Right cardiac atrium (tissue), 5 donors: ENCODE data around the gene TUBB1. TPM values are rescaled to one million over a fixed set of nuclear protein-coding genes. Genes with fewer than 3 reads are reported as not detected.
A peak's percentile ranks its signal among the peaks of the same experiment; 100 is the strongest.
"Not testable (repeated sequence)": the region's sequence is repeated elsewhere in the genome, so short reads cannot be mapped to it uniquely, and the experiment has no call there.

Source experiments
- ATAC-seq, 2 donors: fragments of 200-7000 bp; cut with Tn5 transposase; one replicate each; pipeline versions ENCODE4 v1.8.0 to v1.9.1; 2020; ENCODE audit warnings: moderate library complexity in 2 of 2, mild to moderate bottlenecking in 1 of 2
- DNase-seq, 3 donors: peaks; one replicate each; pipeline ENCODE4 v3.0.0-alpha.2; 2020
- H3K27ac ChIP-seq: one replicate; pipeline ENCODE4 v1.5.1; 2013; ENCODE audit warnings: mild to moderate bottlenecking, low read length, control low read depth, moderate library complexity
- H3K27me3 ChIP-seq: one replicate; pipeline ENCODE4 v1.6.1; 2013; ENCODE audit not compliant: control insufficient read depth, insufficient read depth
- H3K4me1 ChIP-seq: one replicate; pipeline ENCODE4 v1.6.1; 2013; ENCODE audit warnings: low read length; ENCODE audit not compliant: control insufficient read depth, insufficient read depth
- H3K4me3 ChIP-seq: one replicate; pipeline ENCODE4 v1.5.1; 2013; ENCODE audit warnings: low read length, control low read depth
- H3K9me3 ChIP-seq: one replicate; pipeline ENCODE4 v1.6.1; 2013; ENCODE audit warnings: low read length; ENCODE audit not compliant: control insufficient read depth
- WGBS: extraction: QIAGEN DNeasy Blood & Tissue Kit; methylation state at CpG from one replicate; pipeline ENCODE4 v1.1.7; 2013; 5-methylcytosine and 5-hydroxymethylcytosine counted together
- intact Hi-C, 4 donors: fragments of 100-400 bp; cut with DNase I; formaldehyde crosslinking; loops; one replicate each; pipeline versions ENCODE4 v1.11.0 to v1.14.0; 2022 to 2023
- polyA plus RNA-seq: library from polyadenylated mRNA; stranded (reverse); fragments of 200-250 nt; gene quantifications from one replicate; pipeline ENCODE4 v1.2.3, GENCODE V29; 2013
- total RNA-seq, 4 donors: library from RNA; stranded (reverse); fragmentation: NEBNext Ultra II Directional; extraction: Animal tissue kit (Norgen Biotek cat#: 25700); gene quantifications; one replicate each; pipeline ENCODE4 v1.2.1, GENCODE V29; 2021
- donor health status: healthy with polysubstance abuse.
- donor health status: DM: no; HTN: yes; CAD: no.
- donor health status: DM: no; HTN: no; CAD: no.
- donor health status: DM: no; HTN: yes; CAD: no; lungs with severe emphysema.
- donor health status: DM: yes; HTN: yes; CAD: no.

Gene TUBB1
- total and polyA plus RNA-seq, 5 donors = 0.09 to 0.17 (median 0.12) TPM; not detected in 1

- Histone ChIP-seq H3K4me3 (no peak overlapping the region), H3K4me1 (no peaks in the 10 kb centered on the region), H3K27ac (no peak overlapping the region), H3K27me3 (no peaks in the 10 kb centered on the region), H3K9me3 (no peaks in the 10 kb centered on the region)
- intact Hi-C loops = no loop called here
- ATAC-seq (no peak), DNase-seq (no peak)
- 93% methylated on average over 12 of the region's 12 CpGs for WGBS
Observed at GRCh38 chr20:59037386-59037785, 18.2 kb downstream of the TUBB1 start.

GRCh38 chr20:59039233-59039632 lies 20.0 kb downstream of the TUBB1 start:
- no peak for ATAC-seq
- H3K4me1 ChIP-seq = peaks cover 3% of the 10 kb centered on the region
- WGBS = 75% methylated on average over 1 of the region's 1 CpG
- H3K4me3 ChIP-seq = no peak overlapping the region
- DNase-seq = no peak
- no peak overlapping the region for H3K27ac ChIP-seq
- no peaks in the 10 kb centered on the region for H3K9me3 ChIP-seq
- H3K27me3 ChIP-seq = no peaks in the 10 kb centered on the region
- intact Hi-C loops = no loop called here

GRCh38 chr20:59040667-59041066 lies 21.4 kb downstream of the TUBB1 start:
- Histone ChIP-seq H3K27me3 (no peaks in the 10 kb centered on the region), H3K4me1 (peaks cover 3% of the 10 kb centered on the region), H3K4me3 (no peak overlapping the region), H3K9me3 (no peaks in the 10 kb centered on the region), H3K27ac (no peak overlapping the region)
- 86% methylated on average over 5 of the region's 5 CpGs for WGBS
- intact Hi-C loops = loop anchor here in 1 of 4 donors (10.0 kb wide), 1 partner anchor 146 kb away; no protein-coding TSS in a partner anchor
- ATAC-seq = no peak
- DNase-seq = no peak

- intact Hi-C loops = loop anchor here in 1 of 4 donors (10.0 kb wide), 1 partner anchor 147 kb away; no protein-coding TSS in a partner anchor
- H3K27me3 ChIP-seq, H3K27ac ChIP-seq, H3K4me1 ChIP-seq, H3K9me3 ChIP-seq, DNase-seq, ATAC-seq: not testable (repeated sequence)
- WGBS = 90% methylated on average over 16 of the region's 16 CpGs
- H3K4me3 ChIP-seq = peak overlapping the region; percentile 77
Observed at GRCh38 chr20:59041487-59041886, 22.3 kb downstream of the TUBB1 start.

- Histone ChIP-seq H3K4me3 (peak within 1 kb of the TSS; percentile 77), H3K9me3 (no peaks in the 10 kb centered on the region), H3K4me1 (peaks cover 3% of the 10 kb centered on the region), H3K27ac (peak within 1 kb of the TSS; percentile 72), H3K27me3 (no peaks in the 10 kb centered on the region)
- DNase-seq (peak in 2 of 3 donors; percentile 72 to 75), ATAC-seq (peak; percentile 61)
- WGBS = 4% methylated on average over 50 of the region's 50 CpGs
- intact Hi-C loops = loop anchor here in 1 of 4 donors (10.0 kb wide), 1 partner anchor 147 kb away; no protein-coding TSS in a partner anchor
Observed at GRCh38 chr20:59042151-59042795, 23.0 kb downstream of the TUBB1 start, which contains the start of gene PRELID3B. TSS of gene PRELID3B (minus strand) at chr20:59042786. CDS start at chr20:59042730, 56 bp downstream.

GRCh38 chr20:59042796-59043631 lies 23.8 kb downstream of the TUBB1 start:
- Histone ChIP-seq H3K4me1 (peaks cover 3% of the 10 kb centered on the region), H3K27me3 (no peaks in the 10 kb centered on the region), H3K4me3 (peak overlapping the region; percentile 77), H3K9me3 (no peaks in the 10 kb centered on the region), H3K27ac (peak overlapping the region; percentile 72)
- peak; percentile 98 to 99 for ATAC-seq
- intact Hi-C loops = loop anchor here in 1 of 4 donors (10.0 kb wide), 1 partner anchor 148 kb away; no protein-coding TSS in a partner anchor
- DNase-seq = peak; percentile 95 to 98 (median 98)
- WGBS = 15% methylated on average over 66 of the region's 66 CpGs

- Histone ChIP-seq H3K27ac (peak overlapping the region; percentile 22), H3K9me3 (no peaks in the 10 kb centered on the region), H3K27me3 (no peaks in the 10 kb centered on the region), H3K4me1 (peaks cover 3% of the 10 kb centered on the region), H3K4me3 (no peak overlapping the region)
- ATAC-seq = no peak
- intact Hi-C loops = loop anchor here in 1 of 4 donors (10.0 kb wide), 1 partner anchor 149 kb away; no protein-coding TSS in a partner anchor
- WGBS = 80% methylated on average over 3 of the region's 3 CpGs
- DNase-seq = no peak
Observed at GRCh38 chr20:59043698-59044097, 24.5 kb downstream of the TUBB1 start.

GRCh38 chr20:59044295-59044694 lies 25.1 kb downstream of the TUBB1 start:
- Histone ChIP-seq H3K4me1 (peaks cover 3% of the 10 kb centered on the region), H3K27me3 (no peaks in the 10 kb centered on the region), H3K9me3 (no peaks in the 10 kb centered on the region), H3K27ac (no peak overlapping the region), H3K4me3 (no peak overlapping the region)
- no peak for ATAC-seq
- intact Hi-C loops = loop anchor here in 1 of 4 donors (10.0 kb wide), 1 partner anchor 149 kb away; no protein-coding TSS in a partner anchor
- 82% methylated on average over 3 of the region's 3 CpGs for WGBS
- DNase-seq = no peak

- no peak for ATAC-seq
- Histone ChIP-seq H3K9me3 (no peaks in the 10 kb centered on the region), H3K27me3 (no peaks in the 10 kb centered on the region), H3K4me3 (no peak overlapping the region), H3K27ac (no peak overlapping the region), H3K4me1 (peaks cover 3% of the 10 kb centered on the region)
- intact Hi-C loops = loop anchor here in 1 of 4 donors (10.0 kb wide), 1 partner anchor 150 kb away; no protein-coding TSS in a partner anchor
- no peak for DNase-seq
- WGBS = 67% methylated on average over 3 of the region's 3 CpGs
Observed at GRCh38 chr20:59044796-59045195, 25.6 kb downstream of the TUBB1 start.

- no peak for ATAC-seq
- H3K9me3 ChIP-seq = no peaks in the 10 kb centered on the region
- no peaks in the 10 kb centered on the region for H3K27me3 ChIP-seq
- no peak overlapping the region for H3K4me3 ChIP-seq
- no peak for DNase-seq
- 81% methylated on average over 3 of the region's 3 CpGs for WGBS
- no peak overlapping the region for H3K27ac ChIP-seq
- peaks cover 3% of the 10 kb centered on the region for H3K4me1 ChIP-seq
- intact Hi-C loops = loop anchor here in 1 of 4 donors (10.0 kb wide), 1 partner anchor 152 kb away; no protein-coding TSS in a partner anchor
Observed at GRCh38 chr20:59046862-59047261, 27.6 kb downstream of the TUBB1 start.
